Cardiac muscle cell (in vitro differentiated cells and primary cell): ENCODE measurements around the gene ENOX1. TPM values are rescaled to one million over a fixed set of nuclear protein-coding genes. Genes with fewer than 3 reads are reported as not detected.

Experiments used
- DNase-seq, 2 donors: peaks; one replicate each; pipeline versions ENCODE4 v3.0.0 to v3.0.0-alpha.2; 2010 to 2017; ENCODE audit warnings: low read depth in 1 of 2, low spot score in 1 of 2
- H3K27ac ChIP-seq: fragments of 200-600 bp; sonication (generic); 2 replicates; pipeline ENCODE4 v1.5.1; 2016
- H3K27me3 ChIP-seq: fragments of 200-600 bp; sonication (generic); 2 replicates; pipeline ENCODE4 v1.6.0; 2016; ENCODE audit warnings: control low read depth
- H3K36me3 ChIP-seq: fragments of 200-600 bp; sonication (generic); 2 replicates; pipeline ENCODE4 v1.5.1; 2016; ENCODE audit warnings: control low read depth
- H3K4me1 ChIP-seq: fragments of 200-600 bp; sonication (generic); 2 replicates; pipeline ENCODE4 v1.8.1; 2017; ENCODE audit warnings: low read depth, mild to moderate bottlenecking, mixed run types
- H3K4me3 ChIP-seq: fragments of 200-600 bp; sonication (generic); 2 replicates; pipeline ENCODE4 v1.5.1; 2016; ENCODE audit warnings: mild to moderate bottlenecking
- H3K9me3 ChIP-seq: fragments of 200-600 bp; sonication (generic); 2 replicates; pipeline ENCODE4 v1.5.1; 2017; ENCODE audit warnings: low read depth, mild to moderate bottlenecking, control low read depth
- polyA plus RNA-seq: library from polyadenylated mRNA; unstranded; fragments of >200 nt; fragmentation: Nextera tagmentation; extraction: Ambion mirVana; gene quantifications from 2 replicates; pipeline ENCODE4 v1.2.1, GENCODE V29; 2016
- total RNA-seq: library from RNA; depleted of rRNA; stranded (reverse); fragments of >200 nt; gene quantifications from 2 replicates; pipeline ENCODE4 v1.2.3, GENCODE V29; 2016
- TF ChIP-seq, protein P1 (sequence below): IDR thresholded peaks from 2 replicates; pipeline ENCODE4 v1.5.1; 2012; ENCODE audit warnings: low read depth, mild to moderate bottlenecking, low read length

ENOX1 gene
- total and polyA plus RNA-seq, 2 experiments from 2014 or later = 2.0 to 5.1 TPM

DNA sequence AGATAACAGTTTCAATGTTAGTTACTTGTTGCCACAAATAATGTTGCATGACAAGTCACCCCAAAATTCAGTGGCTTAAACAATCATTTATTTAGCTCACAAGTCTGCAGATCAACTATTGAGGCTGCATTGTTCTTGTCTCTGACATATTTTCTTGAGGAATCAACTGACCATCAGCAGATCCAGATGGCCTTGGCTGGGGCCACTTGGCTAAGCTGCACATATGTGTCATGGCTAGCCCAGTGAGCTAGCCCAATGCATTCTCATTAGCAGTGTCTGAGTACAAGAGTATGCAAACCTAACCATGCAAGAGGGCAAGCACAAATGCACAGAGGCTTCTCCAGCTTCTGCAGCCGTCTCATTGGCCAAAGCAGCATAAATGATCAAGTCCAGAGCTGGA, 583.0 kb downstream of the ENOX1 start:
- no peak for DNase-seq
- no peaks in the 10 kb centered on the region for H3K27me3 ChIP-seq
- H3K36me3 ChIP-seq = no peaks in the 10 kb centered on the region
- no peak overlapping the region for H3K4me3 ChIP-seq
- H3K4me1 ChIP-seq = peaks cover 17% of the 10 kb centered on the region
- H3K27ac ChIP-seq = no peak overlapping the region
- H3K9me3 ChIP-seq = no peaks in the 10 kb centered on the region
- TF ChIP-seq, protein P1, sequence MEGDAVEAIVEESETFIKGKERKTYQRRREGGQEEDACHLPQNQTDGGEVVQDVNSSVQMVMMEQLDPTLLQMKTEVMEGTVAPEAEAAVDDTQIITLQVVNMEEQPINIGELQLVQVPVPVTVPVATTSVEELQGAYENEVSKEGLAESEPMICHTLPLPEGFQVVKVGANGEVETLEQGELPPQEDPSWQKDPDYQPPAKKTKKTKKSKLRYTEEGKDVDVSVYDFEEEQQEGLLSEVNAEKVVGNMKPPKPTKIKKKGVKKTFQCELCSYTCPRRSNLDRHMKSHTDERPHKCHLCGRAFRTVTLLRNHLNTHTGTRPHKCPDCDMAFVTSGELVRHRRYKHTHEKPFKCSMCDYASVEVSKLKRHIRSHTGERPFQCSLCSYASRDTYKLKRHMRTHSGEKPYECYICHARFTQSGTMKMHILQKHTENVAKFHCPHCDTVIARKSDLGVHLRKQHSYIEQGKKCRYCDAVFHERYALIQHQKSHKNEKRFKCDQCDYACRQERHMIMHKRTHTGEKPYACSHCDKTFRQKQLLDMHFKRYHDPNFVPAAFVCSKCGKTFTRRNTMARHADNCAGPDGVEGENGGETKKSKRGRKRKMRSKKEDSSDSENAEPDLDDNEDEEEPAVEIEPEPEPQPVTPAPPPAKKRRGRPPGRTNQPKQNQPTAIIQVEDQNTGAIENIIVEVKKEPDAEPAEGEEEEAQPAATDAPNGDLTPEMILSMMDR = no peak

DNA sequence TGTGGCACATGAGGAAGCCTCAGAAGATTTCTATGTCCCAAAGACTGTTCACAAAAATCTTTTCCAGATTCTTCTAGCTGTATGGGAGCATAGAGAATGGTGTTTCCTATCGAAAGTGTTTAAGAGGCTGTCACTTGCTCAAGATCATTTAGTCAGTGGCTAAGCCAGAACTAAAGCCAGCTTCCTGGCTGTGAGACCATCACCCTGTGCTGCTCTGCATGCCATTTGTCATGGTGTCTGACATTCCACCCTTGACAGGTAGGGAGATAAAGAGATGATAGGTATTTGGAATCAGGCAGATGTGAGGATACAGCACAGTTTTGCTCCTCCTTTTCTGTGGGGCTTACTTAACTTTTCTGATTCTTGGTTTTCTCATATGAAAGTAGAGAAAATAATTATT, 586.0 kb downstream of the ENOX1 start:
- H3K9me3 ChIP-seq = no peaks in the 10 kb centered on the region
- peak in 1 of 2 donors; percentile 77 for DNase-seq
- H3K36me3 ChIP-seq = no peaks in the 10 kb centered on the region
- peak overlapping the region; percentile 80 for H3K27ac ChIP-seq
- TF ChIP-seq, protein P1 = no peak
- no peaks in the 10 kb centered on the region for H3K27me3 ChIP-seq
- peaks cover 34% of the 10 kb centered on the region for H3K4me1 ChIP-seq
- H3K4me3 ChIP-seq = no peak overlapping the region

DNA sequence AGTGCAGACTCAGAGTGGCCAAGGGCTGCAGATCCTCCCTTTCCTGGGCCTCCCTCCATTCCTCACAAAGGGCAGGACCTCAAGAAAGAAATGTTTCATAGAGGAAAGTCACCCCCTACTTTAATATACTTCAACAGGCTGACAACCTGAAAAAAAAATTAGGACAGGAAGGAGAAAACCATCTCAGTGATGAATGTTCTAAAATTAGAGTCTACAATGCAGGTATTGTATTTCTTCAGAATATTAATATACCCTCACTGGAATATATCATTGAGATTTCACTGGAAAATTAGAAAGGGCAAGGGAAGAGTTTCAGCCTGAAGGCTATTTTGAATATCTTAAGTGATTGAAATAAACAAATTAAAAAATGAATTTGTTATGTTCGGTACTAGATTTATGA, 586.5 kb downstream of the ENOX1 start:
- Histone ChIP-seq H3K4me1 (peaks cover 38% of the 10 kb centered on the region), H3K36me3 (no peaks in the 10 kb centered on the region), H3K27me3 (no peaks in the 10 kb centered on the region), H3K9me3 (no peaks in the 10 kb centered on the region), H3K27ac (peak overlapping the region; percentile 80), H3K4me3 (no peak overlapping the region)
- no peak for DNase-seq
- TF ChIP-seq, protein P1 = no peak

DNA sequence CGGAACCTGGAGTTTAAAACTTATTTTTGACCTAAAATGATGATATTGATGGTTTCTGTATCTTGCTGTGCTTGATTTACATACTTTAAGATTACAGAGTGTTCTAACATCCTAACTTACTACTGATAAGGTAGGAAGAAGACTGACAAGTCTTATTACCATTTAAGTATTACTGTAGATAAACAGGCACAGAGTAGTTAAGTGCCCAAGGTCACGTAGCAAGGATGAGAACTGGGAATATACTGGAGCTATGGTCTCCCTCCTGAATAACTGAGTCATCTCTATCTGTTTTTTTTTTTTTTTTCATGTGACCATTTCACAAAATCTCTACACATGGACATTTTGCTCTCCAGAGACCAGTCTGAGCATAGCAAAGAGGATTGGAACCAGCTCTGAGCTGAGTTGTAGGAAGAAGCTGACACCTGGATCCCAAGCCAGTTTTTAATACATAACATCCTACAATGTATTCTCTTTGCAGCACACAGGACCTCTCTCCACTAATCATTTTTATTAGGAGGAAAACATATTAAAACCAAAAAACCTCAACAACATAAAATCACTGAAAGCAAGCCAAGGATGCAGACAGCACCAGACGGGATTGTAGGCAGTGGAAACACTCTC, 589.9 kb downstream of the ENOX1 start:
- no peaks in the 10 kb centered on the region for H3K36me3 ChIP-seq
- DNase-seq = no peak
- H3K27ac ChIP-seq = no peak overlapping the region
- H3K4me3 ChIP-seq = no peak overlapping the region
- no peaks in the 10 kb centered on the region for H3K9me3 ChIP-seq
- peaks cover 67% of the 10 kb centered on the region for H3K4me1 ChIP-seq
- TF ChIP-seq, protein P1 = no peak
- H3K27me3 ChIP-seq = no peaks in the 10 kb centered on the region

DNA sequence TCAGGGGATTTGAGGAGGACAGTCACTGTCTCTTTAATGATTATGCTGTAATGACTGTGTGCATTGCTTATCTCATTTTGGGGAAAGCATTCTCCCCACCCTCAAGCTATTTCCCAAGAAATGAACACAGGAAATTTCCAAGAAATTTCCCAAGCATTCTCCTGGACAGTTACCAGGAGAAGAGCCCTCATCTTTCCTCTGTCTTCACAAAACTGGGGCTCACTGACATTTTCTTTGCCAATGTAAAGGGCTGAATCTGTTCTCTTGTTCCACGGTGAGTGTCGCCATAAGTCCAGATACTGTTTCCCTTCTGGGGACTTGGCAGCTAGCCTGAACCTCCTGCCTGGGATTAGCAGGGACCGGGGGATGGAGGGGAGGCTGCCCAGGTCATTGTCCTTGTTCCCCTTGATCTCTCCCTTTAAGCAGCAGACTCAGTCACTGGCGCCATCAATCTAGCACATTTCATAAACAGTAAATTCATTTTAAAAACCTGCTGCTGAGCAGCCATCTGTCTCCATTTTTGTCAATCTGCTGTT, 590.6 kb downstream of the ENOX1 start:
- Histone ChIP-seq H3K27ac (no peak overlapping the region), H3K27me3 (no peaks in the 10 kb centered on the region), H3K9me3 (no peaks in the 10 kb centered on the region), H3K4me3 (no peak overlapping the region), H3K4me1 (peaks cover 71% of the 10 kb centered on the region), H3K36me3 (no peaks in the 10 kb centered on the region)
- TF ChIP-seq, protein P1 = peak; percentile 25
- DNase-seq = peak; percentile 19 to 53
